Epidermal melanocyte (primary cell): Measurements from ENCODE around the gene EHMT1.

Experiments used
- DNase-seq: peaks from one replicate; pipeline ENCODE4 v3.0.0; 2011; ENCODE audit warnings: low spot score; ENCODE audit not compliant: insufficient read length

The EHMT1 gene

DNA sequence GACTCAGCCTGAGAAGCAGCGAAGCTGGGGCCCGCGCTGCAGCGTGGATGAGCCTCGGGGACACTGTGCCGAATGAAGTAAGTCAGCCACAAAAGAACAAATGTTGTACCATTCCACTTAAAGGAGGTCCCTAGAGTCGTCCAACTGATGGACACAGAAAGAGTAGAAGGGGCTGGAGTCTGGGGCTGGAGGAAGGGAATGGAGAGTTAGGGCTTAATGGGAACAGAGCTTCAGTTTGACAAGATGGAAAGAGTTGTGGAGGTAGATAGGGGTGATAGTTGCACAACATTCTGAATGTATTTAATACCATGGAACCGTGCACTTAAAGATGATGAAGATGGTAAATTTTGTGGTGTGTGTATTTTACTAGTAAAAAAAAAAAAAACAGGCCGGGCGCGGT, 119.9 kb downstream of the EHMT1 start:
- DNase-seq: no peak

- no peak for DNase-seq
These were observed 120.8 kb downstream of the EHMT1 start for GRCh38 chr9:137739371-137740309.

DNA sequence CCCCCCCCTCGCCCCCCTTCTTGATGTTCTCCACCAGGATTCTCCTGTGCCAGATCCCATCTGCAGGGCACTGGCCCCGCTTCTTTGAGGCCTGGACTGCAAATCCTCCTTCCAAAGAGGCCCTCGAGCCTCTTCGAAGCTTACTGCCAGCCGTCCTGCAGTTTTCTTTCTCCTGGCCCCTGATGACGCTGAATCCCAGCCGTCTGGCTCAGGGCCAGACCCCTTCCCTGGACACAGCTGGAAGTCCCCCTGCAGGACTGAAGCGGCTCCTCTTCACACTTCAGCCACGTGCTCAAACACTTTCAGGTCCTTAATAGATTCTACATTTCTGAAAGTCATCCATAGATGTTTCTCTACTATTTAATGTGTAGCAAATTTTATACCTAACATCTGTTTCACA, 121.5 kb downstream of the EHMT1 start:
- peak; percentile 34 for DNase-seq

DNA sequence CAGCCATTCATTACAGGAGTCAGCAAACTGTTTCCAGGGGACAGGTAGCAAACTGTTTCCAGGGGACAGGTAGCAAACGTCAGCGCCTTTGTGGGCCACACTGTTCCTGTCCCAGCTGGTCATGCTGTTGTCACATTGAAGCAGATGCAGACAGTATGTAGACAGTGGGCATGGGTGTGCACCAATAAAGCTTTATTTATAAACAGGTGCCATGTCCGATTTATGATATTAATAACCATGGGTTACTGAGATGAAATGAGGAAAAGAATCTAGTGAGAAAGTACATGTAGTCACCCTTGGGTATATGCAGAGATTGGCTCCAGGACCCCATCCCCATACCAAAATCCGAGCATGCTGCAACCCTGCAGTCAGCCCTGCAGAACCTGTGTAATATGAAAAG, 122.5 kb downstream of the EHMT1 start:
- DNase-seq: no peak

GRCh38 chr9:137742698-137743097, 123.9 kb downstream of the EHMT1 start:
- no peak for DNase-seq

GRCh38 chr9:137743695-137744094, 124.9 kb downstream of the EHMT1 start:
- no peak for DNase-seq

DNA sequence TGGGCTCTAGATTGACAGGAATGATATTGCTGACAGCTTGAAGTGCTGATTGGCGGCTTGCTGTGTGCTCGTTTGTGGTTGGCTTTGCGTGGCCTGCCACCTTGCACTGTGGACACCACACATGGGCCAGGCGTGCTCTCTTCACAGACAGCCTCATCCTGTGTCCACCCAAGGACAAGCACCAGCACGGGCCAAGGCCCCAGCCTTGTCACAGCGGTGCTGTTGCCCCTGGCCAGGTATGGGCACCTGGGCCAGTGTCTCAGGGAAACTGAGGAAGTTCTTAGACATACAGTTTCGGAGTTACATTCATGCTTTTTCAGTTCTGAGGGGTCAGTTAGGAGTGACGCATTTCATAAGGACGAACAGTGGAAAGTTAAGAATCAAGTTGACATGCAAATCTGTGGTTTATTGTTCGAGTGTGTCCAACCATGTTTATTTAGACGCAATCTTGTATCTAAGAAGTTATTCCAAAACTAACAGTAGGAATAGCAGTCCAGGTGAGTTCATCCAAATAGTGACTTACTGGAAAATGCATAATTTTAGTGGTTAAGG, 125.9 kb downstream of the EHMT1 start:
- DNase-seq: no peak

DNA sequence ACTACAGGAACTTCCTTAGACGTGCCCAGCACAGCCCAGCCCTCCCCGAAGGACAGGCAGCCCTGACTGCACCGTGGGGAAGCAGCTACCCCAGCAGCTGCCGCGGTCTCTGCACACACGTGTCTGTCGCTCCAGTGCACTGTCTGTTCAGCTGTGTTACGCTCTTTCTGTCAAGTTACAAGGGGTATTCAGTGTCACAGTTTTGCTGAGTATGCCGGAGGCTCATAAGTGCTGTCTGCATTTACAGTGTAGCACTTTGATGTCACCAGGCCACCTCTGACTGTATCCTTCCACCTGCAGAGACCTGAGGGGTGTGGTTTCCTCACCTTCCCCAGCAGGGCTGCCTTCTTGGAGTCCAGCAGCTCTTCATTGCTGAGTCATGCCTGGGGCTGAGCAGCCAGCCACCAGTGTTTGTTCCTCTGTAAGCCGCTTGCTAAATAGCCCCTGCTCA, 126.8 kb downstream of the EHMT1 start:
- no peak for DNase-seq

DNA sequence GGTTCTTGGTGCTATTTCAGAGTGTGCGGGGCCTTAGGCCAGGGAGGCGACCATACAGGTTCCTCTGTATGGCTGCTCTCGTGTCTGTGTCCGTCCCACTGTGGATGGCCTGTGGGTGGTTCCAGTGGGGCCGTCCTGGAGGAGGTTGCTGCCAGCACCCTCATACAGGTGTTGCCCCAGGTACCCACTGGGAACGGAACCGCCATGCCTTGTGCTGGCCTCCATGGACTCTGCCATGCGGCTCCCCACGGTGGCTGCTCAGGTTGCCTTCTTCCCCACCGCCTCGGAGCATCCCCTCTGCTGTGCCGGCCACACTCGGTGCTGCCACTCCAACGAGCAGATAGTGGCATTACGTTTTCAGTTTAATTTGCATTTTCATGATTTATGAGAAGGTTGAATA, 129.5 kb downstream of the EHMT1 start:
- DNase-seq: no peak

DNA sequence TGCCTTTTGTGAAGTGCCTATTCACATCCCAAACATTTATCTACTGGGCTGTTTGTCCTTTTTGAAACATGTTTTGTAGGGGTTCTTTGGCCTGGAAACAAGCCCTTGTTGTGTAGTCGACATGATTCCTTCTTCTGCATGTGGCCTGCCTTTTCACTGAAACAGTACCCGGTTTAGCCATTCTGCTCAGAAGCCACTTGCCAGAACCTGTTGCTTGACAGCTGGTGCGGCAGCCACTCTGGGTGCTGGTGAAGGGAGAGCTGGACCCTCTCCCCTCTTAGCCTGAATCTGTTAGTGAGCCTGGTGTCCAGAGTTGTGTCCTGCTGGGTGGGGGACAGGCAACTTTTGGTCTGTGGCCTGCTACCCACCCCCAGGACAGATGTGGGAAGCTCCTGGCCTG, 129.9 kb downstream of the EHMT1 start:
- no peak for DNase-seq

DNA sequence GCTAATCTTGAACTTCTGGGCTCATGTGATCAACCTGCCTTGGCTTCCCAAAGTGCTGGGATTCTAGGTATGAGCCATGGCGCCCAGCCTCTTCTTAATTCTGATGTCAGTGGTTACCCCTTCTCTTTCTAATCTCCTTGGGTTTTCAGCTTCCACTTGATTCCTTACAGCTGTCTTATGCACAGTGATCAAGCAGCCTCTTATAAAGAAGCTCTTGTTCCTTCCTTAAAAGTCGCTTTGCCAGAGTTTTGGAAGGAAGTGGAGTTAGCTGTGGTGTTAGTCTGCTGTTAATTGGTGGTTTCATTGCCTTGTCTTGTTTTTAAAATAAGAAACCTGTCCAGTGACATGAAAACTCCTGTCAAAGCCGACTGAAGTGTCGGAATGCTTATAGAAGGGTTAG, 130.7 kb downstream of the EHMT1 start:
- DNase-seq: peak; percentile 67

DNA sequence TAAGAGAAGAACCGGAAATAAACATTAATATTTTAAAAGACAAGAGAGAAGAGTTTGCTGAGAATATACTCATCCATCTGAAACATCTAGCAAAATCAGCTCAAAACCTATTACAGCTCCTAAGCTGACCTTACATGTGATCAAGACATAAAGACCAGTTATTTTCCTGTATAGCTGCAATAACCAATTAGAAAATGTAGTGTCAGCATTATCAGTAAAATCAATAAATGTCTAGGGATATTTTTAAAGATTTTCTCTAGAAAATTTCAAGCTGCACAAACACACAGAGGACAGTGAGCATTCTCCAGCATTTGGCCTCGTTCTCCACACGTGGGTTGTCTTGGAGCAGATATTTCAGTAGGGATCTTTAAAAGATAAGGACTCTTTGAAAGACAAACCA, 131.2 kb downstream of the EHMT1 start:
- DNase-seq: no peak

DNA sequence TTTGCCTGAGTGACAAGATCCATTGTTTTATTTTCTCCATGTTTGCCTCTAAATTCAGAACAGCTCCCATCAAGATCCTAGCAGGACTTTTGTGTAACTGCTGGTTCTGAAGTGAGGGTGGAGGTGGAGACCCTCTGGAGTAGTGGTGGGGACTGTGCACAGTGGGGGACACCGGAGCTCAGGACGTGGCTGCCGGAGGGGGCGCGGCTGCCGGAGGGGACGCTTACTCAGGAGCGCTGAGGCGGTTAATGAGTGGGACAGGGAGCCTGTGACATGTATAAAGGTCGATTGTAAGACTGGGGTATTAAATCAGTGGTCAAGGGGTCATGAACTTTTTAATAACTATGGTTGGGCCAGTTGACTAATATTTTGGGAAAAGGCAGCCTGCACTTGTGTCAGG, 131.8 kb downstream of the EHMT1 start:
- DNase-seq: no peak

- no peak for DNase-seq
These were observed 132.8 kb downstream of the EHMT1 start for GRCh38 chr9:137751616-137752015.

DNA sequence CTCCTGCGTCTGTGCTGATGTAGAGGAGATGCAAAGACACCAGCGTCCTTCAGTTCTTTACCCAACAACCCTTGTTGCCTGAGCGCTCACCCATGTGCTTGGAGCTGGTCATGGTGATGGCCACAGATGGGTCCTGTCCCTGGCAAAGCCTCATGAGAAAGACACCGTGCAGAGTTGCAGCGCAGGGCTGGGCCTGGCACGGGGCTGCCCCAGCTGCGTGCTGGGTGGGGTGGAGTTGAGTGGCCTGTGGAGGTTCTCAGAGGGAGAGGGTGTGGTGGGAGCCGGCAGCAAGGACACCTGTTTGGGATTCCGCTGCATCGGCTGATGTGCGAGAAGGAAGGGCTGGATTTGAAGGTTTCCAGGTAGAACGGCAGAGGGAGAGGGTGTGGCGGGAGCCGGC, 133.6 kb downstream of the EHMT1 start:
- DNase-seq: no peak

DNA sequence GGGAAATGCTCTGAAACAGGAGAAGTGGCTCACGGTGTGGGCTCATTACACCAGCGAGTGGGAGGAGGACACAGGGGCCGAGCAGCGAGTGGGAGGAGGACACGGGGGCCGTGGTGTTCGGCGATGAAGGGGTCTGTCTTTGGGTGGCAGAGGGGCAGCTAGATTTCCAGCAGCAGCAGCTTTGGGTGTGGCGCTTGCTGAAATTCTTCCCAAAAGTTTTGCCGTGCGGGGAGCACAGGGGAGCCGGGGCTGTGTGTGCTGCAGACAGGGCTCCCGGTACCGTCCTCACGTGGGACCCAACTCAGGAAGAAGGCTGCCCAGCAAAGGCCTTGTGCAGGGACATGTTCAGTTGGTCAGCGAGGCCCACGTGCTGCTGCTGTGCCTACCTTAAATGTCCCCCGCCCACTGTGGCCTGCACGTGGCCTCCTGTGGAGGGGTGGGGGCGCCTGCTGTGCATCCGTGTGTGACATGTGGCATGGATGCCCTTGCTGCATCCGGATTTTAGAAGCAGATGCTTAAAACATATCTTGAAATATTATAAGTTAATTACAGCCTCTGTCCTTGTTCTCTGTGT, 134.5 kb downstream of the EHMT1 start:
- no peak for DNase-seq

- DNase-seq: no peak
These were observed 136.6 kb downstream of the EHMT1 start for GRCh38 chr9:137755261-137755927.

GRCh38 chr9:137756045-137756744, 137.4 kb downstream of the EHMT1 start:
- DNase-seq: no peak

- DNase-seq: no peak
These were observed 138.3 kb downstream of the EHMT1 start for GRCh38 chr9:137757139-137757538.

- DNase-seq: no peak
These were observed 138.8 kb downstream of the EHMT1 start for GRCh38 chr9:137757613-137758029.

DNA sequence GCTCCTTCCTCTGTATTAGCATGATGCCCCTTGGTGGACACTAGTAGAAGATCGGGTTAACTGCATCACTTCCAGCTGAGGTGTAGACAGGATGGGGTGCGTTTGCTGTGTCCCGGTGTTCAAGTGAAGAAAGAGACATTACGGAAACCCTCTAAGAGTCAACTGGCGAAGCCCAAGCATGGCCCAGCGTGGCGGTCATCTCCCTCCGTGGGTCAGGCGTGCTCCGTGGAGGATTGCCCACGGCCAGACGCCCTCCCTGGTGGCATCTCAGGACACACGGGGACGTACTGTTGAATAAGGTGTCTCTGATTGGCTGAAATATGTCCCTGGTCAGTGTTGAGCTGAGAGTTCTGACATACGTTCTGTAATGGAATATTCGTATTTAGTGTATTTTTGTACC, 139.3 kb downstream of the EHMT1 start:
- DNase-seq: no peak
